GM19468 (cell line): Measurements from ENCODE around the gene IRS1.

Source experiments
- ATAC-seq: cut with Tn5 transposase; IDR thresholded peaks from one replicate; pipeline ENCODE4 v1.9.1; 2021; ENCODE audit warnings: mild to moderate bottlenecking, moderate library complexity, moderate number of reproducible peaks; ENCODE audit not compliant: unreplicated experiment; ENCODE audit errors: extremely low read depth

The IRS1 gene

GRCh38 chr2:226763320-226763719 lies 36.3 kb downstream of the IRS1 start:
- no peak for ATAC-seq

DNA sequence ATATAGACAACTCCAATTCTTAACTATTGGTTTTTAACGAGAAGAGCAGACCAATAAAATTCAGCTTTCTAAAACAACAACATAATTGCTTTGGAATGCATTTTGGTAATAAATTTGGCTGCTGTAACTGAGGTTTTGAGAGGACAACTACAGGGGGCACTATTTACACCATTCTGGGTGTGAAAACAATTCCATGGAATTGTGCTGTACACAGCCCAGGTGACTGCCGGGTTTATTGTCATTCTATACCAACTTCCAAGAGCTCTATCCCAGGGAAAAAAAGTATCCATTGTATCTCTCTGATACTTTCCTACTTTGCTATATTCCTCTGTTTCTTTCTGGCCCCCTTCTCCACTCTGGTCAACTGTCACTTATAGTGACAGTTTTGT lies 38.4 kb downstream of the IRS1 start:
- no peak for ATAC-seq

DNA sequence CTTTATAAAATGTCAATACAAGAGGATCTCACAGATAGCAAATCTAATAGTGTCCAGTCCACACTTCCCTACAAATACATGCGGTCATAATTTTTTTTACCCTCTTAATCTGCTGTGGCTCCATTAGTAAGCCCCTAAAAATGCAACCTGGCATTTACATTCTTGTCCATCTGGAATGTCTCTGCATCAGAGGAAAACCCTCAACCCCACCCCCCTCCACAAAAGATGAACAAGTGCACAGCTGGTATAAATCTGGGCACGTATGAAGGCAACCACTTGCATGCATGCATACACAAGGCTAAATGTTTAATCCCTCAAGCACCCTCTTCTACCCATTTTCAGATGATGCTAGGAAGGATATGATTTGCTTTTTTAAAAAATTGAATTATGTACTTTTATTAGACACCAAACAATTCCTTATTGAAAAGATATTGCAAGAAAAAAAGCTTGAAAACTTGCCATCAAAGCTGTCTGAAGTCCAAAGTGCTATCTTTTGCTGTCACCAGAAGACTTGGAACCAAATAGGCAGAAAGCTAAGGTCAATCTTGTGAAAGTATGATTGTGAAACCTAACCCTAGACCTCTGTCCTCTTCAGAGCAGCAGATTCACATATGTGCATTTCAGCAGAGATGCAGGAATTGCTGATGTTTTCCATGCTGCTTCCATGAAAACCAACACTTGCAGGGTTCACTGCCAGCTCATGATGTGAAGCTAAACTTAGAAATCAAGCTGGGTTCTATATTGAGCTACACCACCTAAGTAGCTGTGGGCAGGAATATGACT lies 39.0 kb downstream of the IRS1 start:
- no peak for ATAC-seq

GRCh38 chr2:226759768-226760167 lies 39.9 kb downstream of the IRS1 start:
- no peak for ATAC-seq

DNA sequence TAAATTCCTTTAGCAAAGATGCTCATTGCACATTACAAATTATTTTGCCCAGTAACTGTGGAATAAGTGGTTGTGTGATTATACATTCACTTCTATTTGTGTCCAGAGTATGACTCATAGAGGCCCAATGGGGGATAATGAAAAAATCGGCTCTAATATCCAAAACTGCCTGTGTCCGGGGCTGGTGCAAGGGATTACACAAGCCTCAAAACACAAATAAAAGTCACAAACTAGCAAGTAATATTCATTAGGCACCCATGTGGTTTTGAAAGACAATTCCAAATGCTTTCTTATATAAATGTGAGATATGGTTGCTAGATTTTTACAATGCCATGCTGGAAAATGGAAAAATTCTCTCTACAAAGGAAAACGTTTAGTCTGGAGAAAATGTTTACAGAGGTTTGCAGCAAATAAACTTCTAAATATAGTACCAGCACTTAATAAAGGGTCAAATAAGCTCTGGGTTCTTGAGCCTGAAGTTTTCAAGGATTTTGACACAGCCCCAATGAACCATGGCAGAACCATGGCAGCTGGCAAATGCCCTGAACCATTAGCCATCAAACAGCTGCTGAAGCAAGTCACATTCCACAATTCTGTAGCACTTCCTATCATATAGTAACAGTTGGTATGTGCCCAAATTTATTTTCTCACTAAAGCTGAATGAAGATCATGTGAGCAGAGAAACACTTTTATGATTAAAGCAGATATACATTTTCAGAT lies 40.5 kb downstream of the IRS1 start:
- no peak for ATAC-seq

- ATAC-seq: no peak
These were observed 43.5 kb downstream of the IRS1 start for GRCh38 chr2:226756131-226756530.

DNA sequence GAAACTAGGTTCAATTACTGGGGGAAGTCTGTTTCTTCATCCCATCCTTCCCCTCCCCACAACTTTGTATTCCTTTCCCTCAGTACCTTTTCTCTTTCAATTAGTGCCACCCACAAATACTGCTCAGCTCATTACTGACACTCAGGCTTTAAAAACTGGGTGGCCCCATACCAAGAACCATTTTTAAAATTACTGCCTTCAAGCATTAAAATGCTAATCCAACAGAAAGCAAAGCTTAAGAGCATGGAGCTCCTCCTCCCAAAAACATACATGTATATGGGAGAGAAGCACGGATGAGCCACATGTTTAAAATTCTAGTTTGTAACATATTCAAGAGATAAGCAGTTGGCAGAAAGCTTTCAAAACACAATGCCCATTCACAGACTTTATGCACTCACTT lies 44.0 kb downstream of the IRS1 start:
- no peak for ATAC-seq

GRCh38 chr2:226754821-226755604 lies 44.6 kb downstream of the IRS1 start:
- no peak for ATAC-seq

GRCh38 chr2:226752887-226753286 lies 46.7 kb downstream of the IRS1 start:
- no peak for ATAC-seq

GRCh38 chr2:226747288-226747687 lies 52.3 kb downstream of the IRS1 start:
- ATAC-seq: no peak

- ATAC-seq: no peak
These were observed 53.3 kb downstream of the IRS1 start for GRCh38 chr2:226746196-226746800.

DNA sequence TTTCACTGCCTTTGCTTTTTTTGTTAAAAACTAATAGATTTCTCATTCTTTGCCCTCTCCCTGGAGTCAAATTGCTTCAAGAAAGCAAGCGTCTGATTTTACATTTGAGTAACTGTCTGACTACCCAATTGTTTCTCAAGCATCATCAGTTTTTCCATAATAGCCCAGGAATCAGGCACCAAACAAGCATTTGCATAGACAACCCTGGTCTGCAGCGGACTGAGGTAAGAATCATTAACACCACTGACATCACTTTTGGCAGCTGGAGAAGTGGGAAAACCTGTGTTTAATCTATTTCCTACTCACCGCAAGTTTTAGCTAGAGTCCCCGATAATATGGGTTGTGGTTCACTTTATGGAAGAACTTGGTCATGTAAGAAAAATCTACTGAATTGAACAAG lies 55.7 kb downstream of the IRS1 start:
- ATAC-seq: no peak

- no peak for ATAC-seq
These were observed 57.3 kb downstream of the IRS1 start for GRCh38 chr2:226742347-226742746.

GRCh38 chr2:226740039-226740648 lies 59.5 kb downstream of the IRS1 start:
- no peak for ATAC-seq

DNA sequence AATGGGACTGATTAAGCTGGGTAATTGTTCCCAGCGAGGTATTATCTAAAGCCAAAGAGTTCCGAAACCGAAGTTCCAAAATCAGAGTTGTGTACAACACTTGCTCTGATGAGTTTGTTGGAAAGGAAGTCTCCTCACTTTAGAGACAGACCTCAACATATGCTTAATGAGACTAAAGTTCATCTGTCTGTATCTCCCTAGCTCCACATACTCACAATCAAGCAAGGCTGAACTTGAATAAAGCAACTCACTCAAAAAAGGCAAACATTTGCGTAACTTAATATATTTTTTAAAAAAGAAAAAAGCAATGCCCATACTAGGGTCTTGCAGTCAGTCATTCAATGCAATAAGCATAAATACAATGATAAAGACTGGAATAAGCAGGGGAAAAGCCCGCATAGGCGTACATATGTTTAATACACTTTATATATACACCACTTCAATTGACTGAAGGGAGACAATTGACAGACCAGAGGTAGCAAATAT lies 60.0 kb downstream of the IRS1 start:
- ATAC-seq: no peak

DNA sequence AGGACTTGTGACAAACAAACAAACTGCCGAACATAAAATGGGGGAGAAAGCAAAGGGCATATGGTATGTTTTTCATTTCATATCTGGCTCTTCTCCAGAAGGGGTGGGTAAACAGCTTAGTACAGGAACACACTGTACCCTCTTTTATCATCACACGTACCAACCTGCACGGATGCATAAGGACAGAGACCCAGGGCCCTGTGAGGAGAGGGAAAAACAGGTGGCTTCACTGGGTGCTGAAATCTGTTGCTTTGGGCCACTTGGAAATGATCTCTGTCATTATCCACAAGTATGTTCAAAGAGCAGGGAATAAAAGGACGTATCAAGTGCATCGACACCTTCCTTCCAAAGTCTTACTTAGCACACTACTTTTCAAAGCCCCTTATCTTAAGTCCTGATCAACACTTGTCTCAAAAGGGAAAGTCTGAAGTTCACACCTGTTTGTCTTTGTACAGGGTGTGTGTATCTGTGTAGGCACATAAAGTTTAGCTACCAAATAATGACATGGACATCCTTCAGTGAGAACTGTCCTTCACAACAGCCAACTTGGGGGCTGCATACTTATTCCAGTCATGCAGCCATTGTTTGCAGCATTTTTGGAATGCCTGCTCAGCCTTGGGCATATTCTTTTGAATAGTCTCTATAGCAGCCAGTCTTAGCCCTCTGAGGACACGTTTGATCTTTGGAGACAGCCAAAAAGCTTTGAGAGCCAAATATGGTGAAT lies 60.6 kb downstream of the IRS1 start:
- no peak for ATAC-seq

- ATAC-seq: no peak
These were observed 61.3 kb downstream of the IRS1 start for GRCh38 chr2:226738191-226738820.

- no peak for ATAC-seq
These were observed 63.2 kb downstream of the IRS1 start for GRCh38 chr2:226736382-226736781.
